Gastrocnemius medialis (tissue), 4 donors: ENCODE data around the gene PKD2L2. TPM values are rescaled to one million over a fixed set of nuclear protein-coding genes. Genes with fewer than 3 reads are reported as not detected.

Experiments
- ATAC-seq, 2 donors: fragments of 150-250 bp; one replicate each; pipeline ENCODE4 v1.9.1; 2016
- DNase-seq, 2 donors: peaks; one replicate each; pipeline ENCODE4 v3.0.0-alpha.2; 2019
- H3K27ac ChIP-seq, 4 donors: fragments of 200-600 bp; sonication (generic); 1 replicate in 1 of 4; 2 replicates in 3 of 4; pipeline ENCODE4 v1.5.1; 2016 to 2018; ENCODE audit warnings: mild to moderate bottlenecking in 2 of 4, moderate library complexity in 1 of 4
- H3K27me3 ChIP-seq, 3 donors: fragments of 200-600 bp; sonication (generic) in 2 of 3; 1 replicate in 1 of 3; 2 replicates in 2 of 3; pipeline versions ENCODE4 v1.5.1 to v1.6.0; 2016 to 2019; ENCODE audit warnings: mild to moderate bottlenecking in 1 of 3, moderate library complexity in 1 of 3
- H3K36me3 ChIP-seq, 2 donors: fragments of 200-600 bp; sonication (generic) in 1 of 2; one replicate each; pipeline ENCODE4 v1.5.1; 2017 to 2018
- H3K4me1 ChIP-seq, 2 donors: fragments of 200-600 bp; sonication (generic) in 1 of 2; one replicate each; pipeline ENCODE4 v1.5.1; 2016 to 2017; ENCODE audit warnings: mild to moderate bottlenecking in 2 of 2
- H3K4me3 ChIP-seq, 4 donors: fragments of 200-600 bp; sonication (generic) in 3 of 4; 1 replicate in 1 of 4; 2 replicates in 3 of 4; pipeline ENCODE4 v1.5.1; 2016 to 2019; ENCODE audit warnings: mild to moderate bottlenecking in 2 of 4
- H3K9me3 ChIP-seq, 3 donors: fragments of 200-600 bp; sonication (generic) in 2 of 3; 1 replicate in 1 of 3; 2 replicates in 2 of 3; pipeline ENCODE4 v1.5.1; 2016 to 2019
- CTCF ChIP-seq, 5 experiments: fragments of 450-650 bp in 3 of 5; fragments of 200-600 bp in 2 of 5; sonication (generic) in 2 of 5; IDR thresholded peaks in 4 of 5; conservative IDR thresholded peaks in 1 of 5; 1 replicate in 4 of 5; 2 replicates in 1 of 5; pipeline ENCODE4 v1.5.1; 2016 to 2019; ENCODE audit warnings: antibody characterized with exemption in 5 of 5, mild to moderate bottlenecking in 3 of 5, moderate library complexity in 3 of 5
- POLR2A ChIP-seq, 2 donors: fragments of 450-650 bp; IDR thresholded peaks; one replicate each; pipeline ENCODE4 v1.6.1; 2017; ENCODE audit warnings: antibody characterized with exemption in 2 of 2, mild to moderate bottlenecking in 2 of 2, moderate library complexity in 2 of 2
- in situ Hi-C, 4 donors: fragments of 200-750 bp; cut with MboI; loops; one replicate each; pipeline versions ENCODE4 v1.15.0 to v1.8.0; 2017; ENCODE audit warnings: low sequenced_read_pairs in 4 of 4
- intact Hi-C: fragments of 100-400 bp; cut with DNase I; formaldehyde crosslinking; loops from one replicate; pipeline ENCODE4 v1.15.1; 2023; ENCODE audit warnings: low total_unique reads
- total RNA-seq, 4 donors: library from RNA; depleted of rRNA; stranded (reverse); fragments of >200 nt; gene quantifications; one replicate each; pipeline versions ENCODE4 v1.1.0 to v1.2.3, GENCODE V29; 2016

The PKD2L2 gene
- total RNA-seq, 4 donors from 2014 or later: 0.70 to 4.8 (median 0.94) TPM; not detected in 1

GRCh38 chr5:137945825-137946224 is 56.6 kb downstream of the PKD2L2 start:
- H3K36me3 ChIP-seq: peaks cover 3 to 91% of the 10 kb centered on the region in 2 donors
- no peak overlapping the region for H3K27ac ChIP-seq
- no peaks in the 10 kb centered on the region for H3K4me1 ChIP-seq
- no peaks in the 10 kb centered on the region for H3K27me3 ChIP-seq
- H3K9me3 ChIP-seq: no peaks in the 10 kb centered on the region
- no peak for TF ChIP-seq CTCF (IDR thresholded peaks at IDR 0.05 in 4 of 5, conservative IDR thresholded peaks at IDR 0.05 in 1 of 5)
- TF ChIP-seq POLR2A (IDR thresholded peaks at IDR 0.05): no peak
- in situ Hi-C loops: no loop called here
- DNase-seq: no peak
- no peak overlapping the region for H3K4me3 ChIP-seq
- no peak for ATAC-seq
- intact Hi-C loops: no loop called here

- Histone ChIP-seq H3K9me3 (no peaks in the 10 kb centered on the region), H3K27ac (peak overlapping the region; percentile 23 to 59 (median 52)), H3K4me1 (peaks cover 10 to 12% of the 10 kb centered on the region in 2 donors), H3K27me3 (no peaks in the 10 kb centered on the region), H3K4me3 (no peak overlapping the region), H3K36me3 (peaks cover 0 to 27% of the 10 kb centered on the region in 2 donors)
- DNase-seq (peak; percentile 4 to 23), ATAC-seq (peak; percentile 95 to 97)
- intact Hi-C loops: no loop called here
- TF ChIP-seq POLR2A (IDR thresholded peaks at IDR 0.05): no peak
- TF ChIP-seq CTCF (IDR thresholded peaks at IDR 0.05 in 4 of 5, conservative IDR thresholded peaks at IDR 0.05 in 1 of 5): no peak
- in situ Hi-C loops: no loop called here
Measured at GRCh38 chr5:137954131-137954879, 65.0 kb downstream of the PKD2L2 start.

- peaks cover 14 to 18% of the 10 kb centered on the region in 2 donors for H3K4me1 ChIP-seq
- no peak for TF ChIP-seq CTCF (IDR thresholded peaks at IDR 0.05 in 4 of 5, conservative IDR thresholded peaks at IDR 0.05 in 1 of 5)
- no peak for TF ChIP-seq POLR2A (IDR thresholded peaks at IDR 0.05)
- in situ Hi-C loops (no loop called here), intact Hi-C loops (no loop called here)
- H3K9me3 ChIP-seq: no peaks in the 10 kb centered on the region
- H3K27me3 ChIP-seq: no peaks in the 10 kb centered on the region
- no peak for ATAC-seq
- H3K4me3 ChIP-seq: no peak overlapping the region
- H3K36me3 ChIP-seq: peaks cover 0 to 3% of the 10 kb centered on the region in 2 donors
- DNase-seq: no peak
- no peak overlapping the region for H3K27ac ChIP-seq
Measured at GRCh38 chr5:137957948-137958347, 68.7 kb downstream of the PKD2L2 start.

- H3K27me3 ChIP-seq: no peaks in the 10 kb centered on the region
- peaks cover 8 to 11% of the 10 kb centered on the region in 2 donors for H3K4me1 ChIP-seq
- no peak for TF ChIP-seq POLR2A (IDR thresholded peaks at IDR 0.05)
- no peaks in the 10 kb centered on the region for H3K9me3 ChIP-seq
- intact Hi-C loops: no loop called here
- no peak for DNase-seq
- no peak overlapping the region for H3K27ac ChIP-seq
- ATAC-seq: no peak
- in situ Hi-C loops: no loop called here
- peaks cover 0 to 2% of the 10 kb centered on the region in 2 donors for H3K36me3 ChIP-seq
- H3K4me3 ChIP-seq: no peak overlapping the region
Measured at GRCh38 chr5:137959488-137959887, 70.2 kb downstream of the PKD2L2 start.

GRCh38 chr5:137960141-137960540 is 70.9 kb downstream of the PKD2L2 start:
- peaks cover 0 to 4% of the 10 kb centered on the region in 2 donors for H3K36me3 ChIP-seq
- H3K27ac ChIP-seq: no peak overlapping the region
- intact Hi-C loops (no loop called here), in situ Hi-C loops (no loop called here)
- TF ChIP-seq POLR2A (IDR thresholded peaks at IDR 0.05) (no peak), CTCF (IDR thresholded peaks at IDR 0.05 in 4 of 5, conservative IDR thresholded peaks at IDR 0.05 in 1 of 5) (no peak)
- H3K4me3 ChIP-seq: no peak overlapping the region
- peaks cover 8 to 11% of the 10 kb centered on the region in 2 donors for H3K4me1 ChIP-seq
- H3K27me3 ChIP-seq: no peaks in the 10 kb centered on the region
- ATAC-seq: no peak
- no peak for DNase-seq
- no peaks in the 10 kb centered on the region for H3K9me3 ChIP-seq
